Measurements from ENCODE around the gene NCAM2.

DNA sequence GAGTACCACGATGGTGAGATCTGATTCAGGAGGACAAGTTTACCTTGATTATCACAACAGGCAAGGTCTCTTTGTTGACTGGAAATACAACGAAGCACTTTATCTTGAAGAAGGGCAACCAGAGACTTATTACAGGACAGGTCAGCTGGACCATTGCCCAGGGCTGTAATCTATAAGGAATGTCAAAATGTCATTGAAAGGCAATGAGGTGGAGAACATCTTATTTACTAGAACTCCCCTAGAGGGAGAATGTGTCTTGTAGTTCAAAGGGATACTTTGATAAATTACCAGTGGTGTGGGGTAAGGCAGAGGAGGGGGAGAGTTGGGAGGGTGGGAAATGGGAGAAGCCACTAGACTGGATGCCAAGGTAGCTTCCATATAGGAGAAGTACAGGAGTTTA is 212.3 kb downstream of the NCAM2 start:
- no peak for TF ChIP-seq ATF2 (IDR thresholded peaks at IDR 0.05; ENCODE audit: low read length)
- TF ChIP-seq SP4 (IDR thresholded peaks at IDR 0.05; ENCODE audit: low read length), result no peak
- TF ChIP-seq, protein P1, sequence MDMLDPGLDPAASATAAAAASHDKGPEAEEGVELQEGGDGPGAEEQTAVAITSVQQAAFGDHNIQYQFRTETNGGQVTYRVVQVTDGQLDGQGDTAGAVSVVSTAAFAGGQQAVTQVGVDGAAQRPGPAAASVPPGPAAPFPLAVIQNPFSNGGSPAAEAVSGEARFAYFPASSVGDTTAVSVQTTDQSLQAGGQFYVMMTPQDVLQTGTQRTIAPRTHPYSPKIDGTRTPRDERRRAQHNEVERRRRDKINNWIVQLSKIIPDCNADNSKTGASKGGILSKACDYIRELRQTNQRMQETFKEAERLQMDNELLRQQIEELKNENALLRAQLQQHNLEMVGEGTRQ (IDR thresholded peaks at IDR 0.05; ENCODE audit: low read length), result no peak
- TF ChIP-seq POLR2AphosphoS5 (IDR thresholded peaks at IDR 0.05; ENCODE audit: low read depth, low read length), result no peak
- TF ChIP-seq POLR2A (IDR thresholded peaks at IDR 0.05; ENCODE audit: control extremely low read depth in 1 of 2, low read depth in 2 of 2, low read length in 2 of 2), result no peak
- TF ChIP-seq, protein P2, sequence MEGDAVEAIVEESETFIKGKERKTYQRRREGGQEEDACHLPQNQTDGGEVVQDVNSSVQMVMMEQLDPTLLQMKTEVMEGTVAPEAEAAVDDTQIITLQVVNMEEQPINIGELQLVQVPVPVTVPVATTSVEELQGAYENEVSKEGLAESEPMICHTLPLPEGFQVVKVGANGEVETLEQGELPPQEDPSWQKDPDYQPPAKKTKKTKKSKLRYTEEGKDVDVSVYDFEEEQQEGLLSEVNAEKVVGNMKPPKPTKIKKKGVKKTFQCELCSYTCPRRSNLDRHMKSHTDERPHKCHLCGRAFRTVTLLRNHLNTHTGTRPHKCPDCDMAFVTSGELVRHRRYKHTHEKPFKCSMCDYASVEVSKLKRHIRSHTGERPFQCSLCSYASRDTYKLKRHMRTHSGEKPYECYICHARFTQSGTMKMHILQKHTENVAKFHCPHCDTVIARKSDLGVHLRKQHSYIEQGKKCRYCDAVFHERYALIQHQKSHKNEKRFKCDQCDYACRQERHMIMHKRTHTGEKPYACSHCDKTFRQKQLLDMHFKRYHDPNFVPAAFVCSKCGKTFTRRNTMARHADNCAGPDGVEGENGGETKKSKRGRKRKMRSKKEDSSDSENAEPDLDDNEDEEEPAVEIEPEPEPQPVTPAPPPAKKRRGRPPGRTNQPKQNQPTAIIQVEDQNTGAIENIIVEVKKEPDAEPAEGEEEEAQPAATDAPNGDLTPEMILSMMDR (IDR thresholded peaks at IDR 0.05; ENCODE audit: control extremely low read depth in 1 of 3, insufficient read depth in 1 of 3, low read depth in 1 of 3, low read length in 3 of 3), result no peak
- TF ChIP-seq NANOG (IDR thresholded peaks at IDR 0.05; ENCODE audit: insufficient read depth, low read depth, low read length, poor library complexity, severe bottlenecking), result no peak
- no peak for TF ChIP-seq EZH2 (IDR thresholded peaks at IDR 0.05; ENCODE audit: low read depth, low read length, severe bottlenecking)
- no peak for TF ChIP-seq EP300 (IDR thresholded peaks at IDR 0.05; ENCODE audit: borderline replicate concordance in 1 of 2, low read depth in 2 of 2, low read length in 2 of 2)
